NCI-H1930 (cell line): Measurements from ENCODE around the gene CCDC158.
"Not testable (repeated sequence)": the region's sequence is repeated elsewhere in the genome, so short reads cannot be mapped to it uniquely, and the experiment has no call there.

Experiments
- DNase-seq, 2 experiments: peaks; one replicate each; lab custom pipeline; 2025; lab: John Stamatoyannopoulos, UW

The CCDC158 gene

GRCh38 chr4:76430519-76431388, 9.8 kb upstream of the CCDC158 start:
- DNase-seq, result peak in 1 of 2 experiments; percentile 22

- no peak for DNase-seq
These were observed 8.7 kb upstream of the CCDC158 start for GRCh38 chr4:76429636-76430035.

- DNase-seq, result peak in 1 of 2 experiments; percentile 11
These were observed 5.3 kb upstream of the CCDC158 start for GRCh38 chr4:76426272-76426671.

- DNase-seq, result not testable (repeated sequence)
These were observed 2.2 kb upstream of the CCDC158 start for GRCh38 chr4:76423159-76423558.

- DNase-seq, result peak in 1 of 2 experiments; percentile 3
These were observed 666 bp downstream of the CCDC158 start for GRCh38 chr4:76420188-76420761.

GRCh38 chr4:76410636-76411035, 10.3 kb downstream of the CCDC158 start:
- no peak for DNase-seq

- DNase-seq, result no peak
These were observed 13.4 kb downstream of the CCDC158 start for GRCh38 chr4:76407440-76408119.

GRCh38 chr4:76406081-76406480, 14.9 kb downstream of the CCDC158 start:
- no peak for DNase-seq

GRCh38 chr4:76401654-76402053, 19.3 kb downstream of the CCDC158 start:
- no peak for DNase-seq

- DNase-seq, result no peak
These were observed 32.6 kb downstream of the CCDC158 start for GRCh38 chr4:76388160-76388908.

- DNase-seq, result no peak
These were observed 34.2 kb downstream of the CCDC158 start for GRCh38 chr4:76386566-76387305.

- no peak for DNase-seq
These were observed 35.0 kb downstream of the CCDC158 start for GRCh38 chr4:76385974-76386373.

GRCh38 chr4:76384052-76384451, 36.9 kb downstream of the CCDC158 start:
- no peak for DNase-seq

GRCh38 chr4:76383001-76383400, 37.9 kb downstream of the CCDC158 start:
- DNase-seq, result no peak

- DNase-seq, result no peak
These were observed 39.0 kb downstream of the CCDC158 start for GRCh38 chr4:76381986-76382385.

- DNase-seq, result no peak
These were observed 40.4 kb downstream of the CCDC158 start for GRCh38 chr4:76380561-76380960.

GRCh38 chr4:76377911-76378310, 43.0 kb downstream of the CCDC158 start:
- no peak for DNase-seq

- no peak for DNase-seq
These were observed 43.5 kb downstream of the CCDC158 start for GRCh38 chr4:76377481-76377901.

GRCh38 chr4:76376534-76376933, 44.4 kb downstream of the CCDC158 start:
- peak; percentile 18 to 57 for DNase-seq

- no peak for DNase-seq
These were observed 45.2 kb downstream of the CCDC158 start for GRCh38 chr4:76375703-76376102.

- DNase-seq, result peak; percentile 10 to 22
These were observed 46.1 kb downstream of the CCDC158 start for GRCh38 chr4:76374798-76375197.
